Sigmoid colon (tissue), 7 donors: ENCODE results near the gene SORCS2. TPM values are rescaled to one million over a fixed set of nuclear protein-coding genes. Genes with fewer than 3 reads are reported as not detected.

ENCODE experiments used
- DNase-seq: peaks from one replicate; pipeline ENCODE4 v3.0.0-alpha.2; 2019
- H3K27ac ChIP-seq, 4 donors: fragments of 200-600 bp; sonication (generic); one replicate each; pipeline ENCODE4 v1.5.1; 2016 to 2019; ENCODE audit warnings: mild to moderate bottlenecking in 1 of 4
- H3K27me3 ChIP-seq, 3 donors: fragments of 200-600 bp; sonication (generic); one replicate each; pipeline ENCODE4 v1.5.1; 2019; ENCODE audit warnings: mild to moderate bottlenecking in 1 of 3
- H3K36me3 ChIP-seq, 4 donors: fragments of 200-600 bp; sonication (generic); one replicate each; pipeline ENCODE4 v1.5.1; 2016 to 2019
- H3K4me1 ChIP-seq, 4 donors: fragments of 200-600 bp; sonication (generic); one replicate each; pipeline ENCODE4 v1.5.1; 2017 to 2019
- H3K4me3 ChIP-seq, 4 donors: fragments of 200-600 bp; sonication (generic); one replicate each; pipeline ENCODE4 v1.5.1; 2017 to 2019; ENCODE audit warnings: mild to moderate bottlenecking in 2 of 4, moderate library complexity in 1 of 4
- H3K9me3 ChIP-seq, 4 donors: fragments of 200-600 bp in 3 of 4; sonication (generic) in 3 of 4; one replicate each; pipeline versions ENCODE4 v1.5.1 to v1.6.1; 2013 to 2019
- CTCF ChIP-seq, 4 experiments: fragments of 450-650 bp in 3 of 4; fragments of 200-600 bp in 1 of 4; IDR thresholded peaks; one replicate each; pipeline ENCODE4 v1.5.1; 2016 to 2019; ENCODE audit warnings: antibody characterized with exemption in 4 of 4, mild to moderate bottlenecking in 3 of 4, moderate library complexity in 2 of 4
- EP300 ChIP-seq, 4 donors: sonication (generic); formaldehyde crosslinking; IDR thresholded peaks; one replicate each; pipeline ENCODE4 v1.6.1; 2017; ENCODE audit warnings: antibody characterized with exemption in 4 of 4
- POLR2A ChIP-seq, 2 donors: fragments of 450-650 bp; IDR thresholded peaks; one replicate each; pipeline ENCODE4 v1.6.1; 2016; ENCODE audit warnings: antibody characterized with exemption in 2 of 2, mild to moderate bottlenecking in 2 of 2, moderate library complexity in 2 of 2
- POLR2AphosphoS5 ChIP-seq, 4 donors: sonication (generic); formaldehyde crosslinking; IDR thresholded peaks; one replicate each; pipeline ENCODE4 v1.6.1; 2017; ENCODE audit warnings: antibody characterized with exemption in 4 of 4
- WGBS, 2 donors: extraction: QIAGEN DNeasy Blood & Tissue Kit; methylation state at CpG; one replicate each; pipeline ENCODE4 v1.1.7; 2013; 5-methylcytosine and 5-hydroxymethylcytosine counted together
- intact Hi-C: fragments of 100-400 bp; cut with DNase I; formaldehyde crosslinking; loops from one replicate; pipeline ENCODE4 v1.15.1; 2023
- polyA plus RNA-seq, 3 donors: library from polyadenylated mRNA; stranded (reverse); fragments of 200-250 nt; gene quantifications; one replicate each; pipeline ENCODE4 v1.2.3, GENCODE V29; 2013
- total RNA-seq, 4 donors: library from RNA; depleted of rRNA; stranded (reverse); fragments of >200 nt; gene quantifications; one replicate each; pipeline ENCODE4 v1.1.0, GENCODE V29; 2016
- donor health status: healthy with polysubstance abuse.
- donor health status: Bipolar disorder and iron deficiency.
- donor health status: healthy.

The SORCS2 gene
- total and polyA plus RNA-seq, 7 donors: 1.8 to 6.4 (median 3.9) TPM; not detected in 2

- H3K4me3 ChIP-seq: no peak overlapping the region
- WGBS, 2 donors: 35 to 58% methylated on average over 2 of the region's 2 CpGs
- intact Hi-C loops: no loop called here
- DNase-seq: no peak
- H3K36me3 ChIP-seq: no peaks in the 10 kb centered on the region
- H3K9me3 ChIP-seq: no peaks in the 10 kb centered on the region
- no peaks in the 10 kb centered on the region for H3K27me3 ChIP-seq
- TF ChIP-seq CTCF (IDR thresholded peaks at IDR 0.05) (no peak), EP300 (IDR thresholded peaks at IDR 0.05) (no peak), POLR2AphosphoS5 (IDR thresholded peaks at IDR 0.05) (no peak), POLR2A (IDR thresholded peaks at IDR 0.05) (no peak)
- H3K4me1 ChIP-seq: no peaks in the 10 kb centered on the region
- H3K27ac ChIP-seq: no peak overlapping the region
Measured at GRCh38 chr4:7663075-7663541, 470.8 kb downstream of the SORCS2 start.

- no peak for DNase-seq
- H3K4me1 ChIP-seq: no peaks in the 10 kb centered on the region
- H3K36me3 ChIP-seq: no peaks in the 10 kb centered on the region
- no peaks in the 10 kb centered on the region for H3K9me3 ChIP-seq
- H3K4me3 ChIP-seq: no peak overlapping the region
- H3K27ac ChIP-seq: no peak overlapping the region
- no peak for TF ChIP-seq CTCF (IDR thresholded peaks at IDR 0.05)
- TF ChIP-seq EP300 (IDR thresholded peaks at IDR 0.05): no peak
- no peak for TF ChIP-seq POLR2A (IDR thresholded peaks at IDR 0.05)
- TF ChIP-seq POLR2AphosphoS5 (IDR thresholded peaks at IDR 0.05): no peak
- WGBS, 2 donors: 86 to 88% methylated on average over 20 of the region's 20 CpGs
- no peaks in the 10 kb centered on the region for H3K27me3 ChIP-seq
- intact Hi-C loops: no loop called here
Measured at GRCh38 chr4:7664106-7664505, 471.8 kb downstream of the SORCS2 start.

- H3K27me3 ChIP-seq: no peaks in the 10 kb centered on the region
- intact Hi-C loops: no loop called here
- no peak overlapping the region for H3K27ac ChIP-seq
- H3K4me3 ChIP-seq: no peak overlapping the region
- no peaks in the 10 kb centered on the region for H3K4me1 ChIP-seq
- no peak for DNase-seq
- H3K36me3 ChIP-seq: no peaks in the 10 kb centered on the region
- TF ChIP-seq POLR2AphosphoS5 (IDR thresholded peaks at IDR 0.05) (no peak), CTCF (IDR thresholded peaks at IDR 0.05) (no peak), POLR2A (IDR thresholded peaks at IDR 0.05) (no peak), EP300 (IDR thresholded peaks at IDR 0.05) (no peak)
- WGBS, 2 donors: 80 to 93% methylated on average over 3 of the region's 3 CpGs
- no peaks in the 10 kb centered on the region for H3K9me3 ChIP-seq
Measured at GRCh38 chr4:7665321-7665720, 473.0 kb downstream of the SORCS2 start.

- intact Hi-C loops: no loop called here
- Histone ChIP-seq H3K4me1 (no peaks in the 10 kb centered on the region), H3K4me3 (no peak overlapping the region), H3K27me3 (no peaks in the 10 kb centered on the region), H3K36me3 (no peaks in the 10 kb centered on the region), H3K27ac (no peak overlapping the region), H3K9me3 (peaks cover 0 to under 1% (median 0%) of the 10 kb centered on the region in 4 donors)
- WGBS, 2 donors: 80 to 84% methylated on average over 15 of the region's 15 CpGs
- no peak for DNase-seq
- TF ChIP-seq CTCF (IDR thresholded peaks at IDR 0.05) (no peak), POLR2A (IDR thresholded peaks at IDR 0.05) (no peak), EP300 (IDR thresholded peaks at IDR 0.05) (no peak), POLR2AphosphoS5 (IDR thresholded peaks at IDR 0.05) (no peak)
Measured at GRCh38 chr4:7666011-7666410, 473.7 kb downstream of the SORCS2 start.

GRCh38 chr4:7666744-7667143, 474.4 kb downstream of the SORCS2 start:
- Histone ChIP-seq H3K27ac (no peak overlapping the region), H3K27me3 (no peaks in the 10 kb centered on the region), H3K4me1 (no peaks in the 10 kb centered on the region), H3K9me3 (peaks cover 0 to 3% (median 0%) of the 10 kb centered on the region in 4 donors), H3K36me3 (no peaks in the 10 kb centered on the region), H3K4me3 (no peak overlapping the region)
- intact Hi-C loops: no loop called here
- TF ChIP-seq EP300 (IDR thresholded peaks at IDR 0.05) (no peak), POLR2AphosphoS5 (IDR thresholded peaks at IDR 0.05) (no peak), CTCF (IDR thresholded peaks at IDR 0.05) (no peak), POLR2A (IDR thresholded peaks at IDR 0.05) (no peak)
- WGBS, 2 donors: 88 to 91% methylated on average over 6 of the region's 6 CpGs
- DNase-seq: no peak
